IMR-90 (cell line): ENCODE data around the gene COL23A1. TPM values are rescaled to one million over a fixed set of nuclear protein-coding genes. Genes with fewer than 3 reads are reported as not detected.

Source experiments
- ATAC-seq: fragments of 200-7000 bp; cut with Tn5 transposase; 2 replicates; pipeline ENCODE4 v1.9.1; 2020; ENCODE audit warnings: low read depth, mild to moderate bottlenecking, moderate library complexity
- BruUV-seq: library from RNA; stranded (reverse); fragments of 400-500 nt; replicated peaks from 2 replicates; lab custom pipeline; 2021; lab: Mats Ljungman, UMichigan
- CTCF ChIA-PET: fragments of 300-600 bp; formaldehyde crosslinking; extraction: SDS; loops from one replicate; lab custom pipeline; 2021; ENCODE audit warnings: antibody characterized with exemption; lab: Yijun Ruan, JAX
- POLR2A ChIA-PET: fragments of 300-600 bp; sonication (Branson Sonifier 250); formaldehyde crosslinking; loops from one replicate; lab custom pipeline; 2022; ENCODE audit warnings: antibody characterized with exemption; ENCODE audit not compliant: unreplicated experiment; lab: Charles Lee
- DNase-seq: peaks from one replicate; pipeline ENCODE4 v3.0.0; 2013
- H2AFZ ChIP-seq: replicated peaks from 2 replicates; pipeline ENCODE3; 2013; ENCODE audit warnings: low read length, mild to moderate bottlenecking; ENCODE audit not compliant: poor library complexity
- H2AK5ac ChIP-seq: 2 replicates; pipeline ENCODE4 v1.6.1; 2013; ENCODE audit warnings: low read depth, low read length, inconsistent platforms
- H2AK9ac ChIP-seq: replicated peaks from 2 replicates; pipeline ENCODE3; 2013; ENCODE audit warnings: mild to moderate bottlenecking, low read depth, low read length, moderate library complexity; ENCODE audit not compliant: poor library complexity
- H2BK120ac ChIP-seq: 2 replicates; pipeline ENCODE4 v1.6.1; 2013; ENCODE audit warnings: low read depth, low read length, inconsistent platforms
- H2BK15ac ChIP-seq: 3 replicates; pipeline ENCODE4 v1.6.1; 2013; ENCODE audit warnings: low read depth, low read length, inconsistent platforms
- H2BK20ac ChIP-seq: 2 replicates; pipeline ENCODE4 v1.6.1; 2013; ENCODE audit warnings: low read depth, mild to moderate bottlenecking, inconsistent platforms, low read length, moderate library complexity
- H2BK5ac ChIP-seq: 2 replicates; pipeline ENCODE4 v1.6.1; 2013; ENCODE audit warnings: mild to moderate bottlenecking, low read depth, low read length, inconsistent platforms; ENCODE audit not compliant: poor library complexity, severe bottlenecking
- H3K14ac ChIP-seq: replicated peaks from 2 replicates; pipeline ENCODE4 v1.6.1; 2013; ENCODE audit warnings: low read depth, low read length, inconsistent platforms
- H3K18ac ChIP-seq: 2 replicates; pipeline ENCODE4 v1.6.1; 2013; ENCODE audit warnings: low read depth, low read length, control low read depth
- H3K23ac ChIP-seq: 2 replicates; pipeline ENCODE4 v1.6.1; 2013; ENCODE audit warnings: low read depth, low read length, inconsistent platforms
- H3K27ac ChIP-seq: 2 replicates; pipeline ENCODE4 v1.5.1; 2013; ENCODE audit warnings: mild to moderate bottlenecking, control low read depth, low read length; ENCODE audit not compliant: insufficient read depth
- H3K27me3 ChIP-seq: 2 replicates; pipeline ENCODE4 v1.6.1; 2013; ENCODE audit warnings: low read length; ENCODE audit not compliant: control insufficient read depth, insufficient read depth
- H3K36me3 ChIP-seq: 2 replicates; pipeline ENCODE4 v1.6.1; 2013; ENCODE audit warnings: low read length, mixed read lengths; ENCODE audit not compliant: control insufficient read depth, insufficient read depth
- H3K4ac ChIP-seq: 2 replicates; pipeline ENCODE4 v1.6.1; 2013; ENCODE audit warnings: low read depth, low read length, inconsistent platforms
- H3K4me1 ChIP-seq: 2 replicates; pipeline ENCODE4 v1.6.1; 2013; ENCODE audit warnings: low read length, mixed read lengths; ENCODE audit not compliant: control insufficient read depth, insufficient read depth
- H3K4me2 ChIP-seq: 2 replicates; pipeline ENCODE4 v1.6.1; 2013; ENCODE audit warnings: low read depth, mild to moderate bottlenecking, control low read depth, low read length, moderate library complexity
- H3K4me3 ChIP-seq: 2 replicates; pipeline ENCODE4 v1.5.1; 2013; ENCODE audit warnings: low read depth, mild to moderate bottlenecking, control low read depth, low read length, moderate library complexity; ENCODE audit not compliant: insufficient read depth
- H3K56ac ChIP-seq: 2 replicates; pipeline ENCODE4 v1.6.1; 2013; ENCODE audit warnings: low read length, inconsistent platforms; ENCODE audit not compliant: insufficient read depth; ENCODE audit errors: extremely low read depth
- H3K79me1 ChIP-seq, 2 experiments: 2 replicates each; pipeline ENCODE4 v1.6.1; 2013; ENCODE audit warnings: low read length in 2 of 2, inconsistent platforms in 1 of 2, low read depth in 1 of 2
- H3K9ac ChIP-seq: 2 replicates; pipeline ENCODE4 v1.6.1; 2013; ENCODE audit warnings: low read depth, low read length, control low read depth
- H3K9me1 ChIP-seq: 2 replicates; pipeline ENCODE4 v1.6.1; 2013; ENCODE audit warnings: low read length, inconsistent platforms; ENCODE audit not compliant: insufficient read depth
- H3K9me3 ChIP-seq: 2 replicates; pipeline ENCODE4 v1.6.1; 2013; ENCODE audit warnings: low read length; ENCODE audit not compliant: control insufficient read depth, insufficient read depth
- H4K20me1 ChIP-seq: 2 replicates; pipeline ENCODE4 v1.6.1; 2013; ENCODE audit warnings: low read length, inconsistent platforms; ENCODE audit not compliant: insufficient read depth
- H4K5ac ChIP-seq: 2 replicates; pipeline ENCODE4 v1.6.1; 2013; ENCODE audit warnings: mild to moderate bottlenecking, low read depth, low read length, control low read depth
- H4K8ac ChIP-seq, 2 experiments: 2 replicates each; pipeline ENCODE4 v1.6.1; 2013; ENCODE audit warnings: low read depth in 2 of 2, low read length in 2 of 2, control low read depth in 1 of 2, inconsistent platforms in 1 of 2
- H4K91ac ChIP-seq: 2 replicates; pipeline ENCODE4 v1.6.1; 2013; ENCODE audit warnings: low read depth, low read length, inconsistent platforms; ENCODE audit not compliant: insufficient read depth
- POLR2A ChIP-seq: IDR thresholded peaks from 2 replicates; pipeline ENCODE4 v1.6.1; 2012; ENCODE audit warnings: mild to moderate bottlenecking, low read depth, low read length
- RFX5 ChIP-seq: IDR thresholded peaks from 2 replicates; pipeline ENCODE4 v1.8.0; 2012; ENCODE audit warnings: low read depth, mild to moderate bottlenecking, low read length, moderate library complexity
- WGBS, 2 experiments: methylation state at CpG; one replicate each; pipeline versions ENCODE4 v1.1.5 to v1.1.7; 2013; ENCODE audit warnings: missing lambda C conversion rate in 2 of 2; ENCODE audit not compliant: insufficient read length in 1 of 2; ENCODE audit errors: extremely low coverage in 2 of 2; 5-methylcytosine and 5-hydroxymethylcytosine counted together
- dilution Hi-C: fragments of 300-500 bp; cut with HindIII; formaldehyde crosslinking; loops from one replicate; pipeline ENCODE4 v1.14.3; 2018; ENCODE audit warnings: low sequenced_read_pairs; ENCODE audit not compliant: unreplicated experiment
- in situ Hi-C: fragments of 300-500 bp; cut with MboI; formaldehyde crosslinking; loops from 3 replicates; pipeline ENCODE4 v1.14.3; 2019; ENCODE audit warnings: low sequenced_read_pairs, inconsistent platforms, mixed read lengths
- intact Hi-C: fragments of 100-400 bp; cut with micrococcal nuclease; formaldehyde crosslinking; loops from 2 replicates; pipeline ENCODE4 v1.10.0; 2022
- polyA plus RNA-seq, 3 experiments: library from polyadenylated mRNA; depleted of rRNA; stranded (reverse); fragments of >200 nt; gene quantifications; 2 replicates each; pipeline ENCODE4 v1.2.3, GENCODE V29; 2012; ENCODE audit warnings: low replicate concordance in 1 of 3
- total RNA-seq: library from RNA; depleted of rRNA; stranded (reverse); fragments of >200 nt; gene quantifications from 2 replicates; pipeline ENCODE4 v1.2.3, GENCODE V29; 2012

COL23A1 gene
- total and polyA plus RNA-seq, 2 of the 4 experiments (the other 2 are of a cell fraction), result not detected

- in situ Hi-C loops, result no loop called here
- H2AK9ac ChIP-seq, result no peak overlapping the region
- H3K27ac ChIP-seq, result no peak overlapping the region
- dilution Hi-C loops, result no loop called here
- 78% methylated on average over 1 of the region's 8 CpGs; no CpG with 5 or more reads in 1 of the 2 experiments for whole genome bisulfite sequencing, 2 experiments
- H4K91ac ChIP-seq, result no peak overlapping the region
- H3K9me3 ChIP-seq, result no peaks in the 10 kb centered on the region
- peaks cover 70% of the 10 kb centered on the region for H4K20me1 ChIP-seq
- no peak overlapping the region for H3K56ac ChIP-seq
- peaks cover 5% of the 10 kb centered on the region; the same call in 1 of the 2 replicates for H3K4me1 ChIP-seq
- no peak overlapping the region for H2AFZ ChIP-seq
- no peaks in the 10 kb centered on the region for H3K27me3 ChIP-seq
- no peak overlapping the region for H3K18ac ChIP-seq
- no peak overlapping the region for H2BK15ac ChIP-seq
- peaks cover 34 to 76% of the 10 kb centered on the region in 2 experiments for H3K79me1 ChIP-seq
- H3K4me3 ChIP-seq, result no peak overlapping the region
- H3K36me3 ChIP-seq, result peaks cover 87% of the 10 kb centered on the region
- TF ChIP-seq RFX5, result no peak
- TF ChIP-seq POLR2A, result peak; percentile 32; the same call in 1 of the 2 replicates
- no peak overlapping the region for H3K23ac ChIP-seq
- no TSS peak for BruUV-seq
- peaks cover 24% of the 10 kb centered on the region for H3K9me1 ChIP-seq
- ChIA-PET POLR2A (no interaction called here), CTCF (no interaction called here)
- no peak overlapping the region for H2AK5ac ChIP-seq
- ATAC-seq (no peak), DNase-seq (no peak)
- no peak overlapping the region for H3K4me2 ChIP-seq
- intact Hi-C loops, result no loop called here
- H4K5ac ChIP-seq, result no peak overlapping the region
- no peak overlapping the region for H2BK5ac ChIP-seq
- H4K8ac ChIP-seq, result no peak overlapping the region
- no peak overlapping the region for H2BK120ac ChIP-seq
- H3K9ac ChIP-seq, result no peak overlapping the region
- no peak overlapping the region for H3K14ac ChIP-seq
- no peak overlapping the region for H2BK20ac ChIP-seq
- H3K4ac ChIP-seq, result no peak overlapping the region
Measured at GRCh38 chr5:178211095-178212048, 378.8 kb downstream of the COL23A1 start.
